ENCODE results near the gene YEATS2. TPM values are rescaled to one million over a fixed set of nuclear protein-coding genes. Genes with fewer than 3 reads are reported as not detected.
"Not testable (repeated sequence)": the region's sequence is repeated elsewhere in the genome, so short reads cannot be mapped to it uniquely, and the experiment has no call there.

The YEATS2 gene
- total RNA-seq, 4 donors from 2014 or later, result 5.7 to 10.8 (median 9.3) TPM

DNA sequence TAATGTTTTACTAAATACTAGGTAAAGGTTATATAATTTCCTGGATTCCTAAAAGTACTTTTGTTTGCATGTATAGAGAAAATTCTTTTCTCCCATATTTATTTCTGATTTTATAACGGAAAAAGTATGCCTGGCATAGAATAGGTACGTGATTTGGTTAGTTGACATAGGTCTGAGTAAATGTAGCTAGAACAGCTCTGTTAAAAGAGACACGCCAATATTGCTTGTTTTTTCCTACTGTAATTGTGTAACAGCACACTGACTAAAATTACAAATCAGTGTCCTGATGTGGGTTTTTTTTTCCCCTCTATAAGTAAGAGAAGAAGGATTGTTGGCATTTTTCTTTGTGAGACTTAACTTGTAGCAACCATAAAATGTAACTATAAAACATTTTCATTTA, 35.5 kb upstream of the YEATS2 start:
- Histone ChIP-seq H3K36me3 (peaks cover 3 to 35% of the 10 kb centered on the region in 2 donors), H3K4me1 (peaks cover 26 to 43% of the 10 kb centered on the region in 2 donors), H3K27ac (peak overlapping the region; percentile 14 to 36 (median 30)), H3K27me3 (no peaks in the 10 kb centered on the region), H3K4me3 (no peak overlapping the region), H3K9me3 (no peaks in the 10 kb centered on the region)
- ATAC-seq (no peak), DNase-seq (no peak)
- intact Hi-C loops (cut with DNase I; ENCODE audit: low total_unique reads) (no loop called here), in situ Hi-C loops (cut with MboI; ENCODE audit: low sequenced_read_pairs in 4 of 4) (no loop called here)
- no peak for TF ChIP-seq POLR2A (IDR thresholded peaks at IDR 0.05)
- TF ChIP-seq, protein P1, sequence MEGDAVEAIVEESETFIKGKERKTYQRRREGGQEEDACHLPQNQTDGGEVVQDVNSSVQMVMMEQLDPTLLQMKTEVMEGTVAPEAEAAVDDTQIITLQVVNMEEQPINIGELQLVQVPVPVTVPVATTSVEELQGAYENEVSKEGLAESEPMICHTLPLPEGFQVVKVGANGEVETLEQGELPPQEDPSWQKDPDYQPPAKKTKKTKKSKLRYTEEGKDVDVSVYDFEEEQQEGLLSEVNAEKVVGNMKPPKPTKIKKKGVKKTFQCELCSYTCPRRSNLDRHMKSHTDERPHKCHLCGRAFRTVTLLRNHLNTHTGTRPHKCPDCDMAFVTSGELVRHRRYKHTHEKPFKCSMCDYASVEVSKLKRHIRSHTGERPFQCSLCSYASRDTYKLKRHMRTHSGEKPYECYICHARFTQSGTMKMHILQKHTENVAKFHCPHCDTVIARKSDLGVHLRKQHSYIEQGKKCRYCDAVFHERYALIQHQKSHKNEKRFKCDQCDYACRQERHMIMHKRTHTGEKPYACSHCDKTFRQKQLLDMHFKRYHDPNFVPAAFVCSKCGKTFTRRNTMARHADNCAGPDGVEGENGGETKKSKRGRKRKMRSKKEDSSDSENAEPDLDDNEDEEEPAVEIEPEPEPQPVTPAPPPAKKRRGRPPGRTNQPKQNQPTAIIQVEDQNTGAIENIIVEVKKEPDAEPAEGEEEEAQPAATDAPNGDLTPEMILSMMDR (IDR thresholded peaks at IDR 0.05 in 4 of 5, conservative IDR thresholded peaks at IDR 0.05 in 1 of 5), result no peak

DNA sequence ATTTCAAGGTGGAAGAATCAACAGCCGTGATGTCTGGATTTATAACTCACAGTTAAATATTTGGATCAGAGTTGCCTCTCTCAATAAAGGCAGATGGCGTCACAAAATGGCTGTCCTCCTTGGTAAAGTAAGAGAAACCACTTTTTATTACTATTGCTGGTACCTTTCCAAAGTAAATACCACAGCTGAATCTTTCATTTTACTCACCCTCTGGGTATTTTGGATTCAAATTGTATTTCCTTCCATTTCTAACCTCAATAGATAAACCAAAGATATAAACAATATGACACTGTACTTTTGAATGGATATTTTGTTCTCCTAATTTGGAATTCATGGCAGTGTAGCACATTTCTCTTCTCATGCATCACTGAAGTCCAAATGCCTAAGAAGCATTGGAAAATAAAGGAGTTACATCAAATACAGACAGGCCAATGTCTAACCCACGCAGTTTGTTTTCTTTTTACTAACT, 32.6 kb upstream of the YEATS2 start:
- TF ChIP-seq POLR2A (IDR thresholded peaks at IDR 0.05), result no peak
- TF ChIP-seq, protein P1 (IDR thresholded peaks at IDR 0.05 in 4 of 5, conservative IDR thresholded peaks at IDR 0.05 in 1 of 5), result no peak
- peaks cover 23 to 30% of the 10 kb centered on the region in 2 donors for H3K4me1 ChIP-seq
- H3K9me3 ChIP-seq, result no peaks in the 10 kb centered on the region
- no peak overlapping the region for H3K27ac ChIP-seq
- H3K4me3 ChIP-seq, result no peak overlapping the region
- in situ Hi-C loops (cut with MboI; ENCODE audit: low sequenced_read_pairs in 4 of 4), result no loop called here
- ATAC-seq (no peak), DNase-seq (no peak)
- intact Hi-C loops (cut with DNase I; ENCODE audit: low total_unique reads), result no loop called here
- H3K36me3 ChIP-seq, result peaks cover 3 to 58% of the 10 kb centered on the region in 2 donors
- H3K27me3 ChIP-seq, result no peaks in the 10 kb centered on the region

- in situ Hi-C loops (cut with MboI; ENCODE audit: low sequenced_read_pairs in 4 of 4), result no loop called here
- DNase-seq, result no peak
Observed at GRCh38 chr3:183680061-183680460, 17.5 kb upstream of the YEATS2 start.

GRCh38 chr3:183687705-183688104, 9.9 kb upstream of the YEATS2 start:
- no peak for TF ChIP-seq POLR2A (IDR thresholded peaks at IDR 0.05)
- TF ChIP-seq, protein P1 (IDR thresholded peaks at IDR 0.05 in 4 of 5, conservative IDR thresholded peaks at IDR 0.05 in 1 of 5), result no peak
- in situ Hi-C loops (cut with MboI; ENCODE audit: low sequenced_read_pairs in 4 of 4) (no loop called here), intact Hi-C loops (cut with DNase I; ENCODE audit: low total_unique reads) (no loop called here)
- Histone ChIP-seq H3K36me3 (peaks cover 0 to 3% of the 10 kb centered on the region in 2 donors), H3K27ac (no peak overlapping the region), H3K9me3 (no peaks in the 10 kb centered on the region), H3K27me3 (no peaks in the 10 kb centered on the region), H3K4me1 (no peaks in the 10 kb centered on the region), H3K4me3 (no peak overlapping the region)
- no peak for ATAC-seq
- DNase-seq, result no peak

More at GRCh38 chr3:183680061-183680460, 17.5 kb upstream of the YEATS2 start:
- intact Hi-C loops (cut with DNase I; ENCODE audit: low total_unique reads), result no loop called here
- Histone ChIP-seq H3K4me1 (no peaks in the 10 kb centered on the region), H3K4me3 (no peak overlapping the region), H3K27me3 (no peaks in the 10 kb centered on the region), H3K9me3 (no peaks in the 10 kb centered on the region), H3K36me3 (peaks cover 2 to 52% of the 10 kb centered on the region in 2 donors), H3K27ac (no peak overlapping the region)
- TF ChIP-seq POLR2A (IDR thresholded peaks at IDR 0.05), result no peak
- TF ChIP-seq, protein P1 (IDR thresholded peaks at IDR 0.05 in 4 of 5, conservative IDR thresholded peaks at IDR 0.05 in 1 of 5), result no peak
- no peak for ATAC-seq

DNA sequence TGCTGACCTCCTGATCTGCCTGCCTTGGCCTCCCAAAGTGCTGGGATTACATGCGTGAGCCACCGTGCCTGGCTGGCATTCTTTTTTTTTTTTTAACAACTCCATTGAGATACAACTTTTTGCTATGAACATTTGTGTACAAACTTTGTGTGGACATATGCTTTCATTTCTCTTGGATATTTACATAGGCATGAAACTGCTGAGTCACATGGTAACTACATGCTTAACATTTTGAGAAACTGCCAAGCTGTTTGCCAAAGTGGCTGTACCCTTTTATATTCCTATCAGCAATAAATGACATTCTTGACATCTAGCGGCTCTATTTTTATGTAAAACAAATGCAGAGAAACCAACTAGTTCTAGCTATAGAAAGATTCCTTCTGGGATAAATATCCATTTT, 8.7 kb upstream of the YEATS2 start:
- no peak overlapping the region for H3K27ac ChIP-seq
- H3K4me3 ChIP-seq, result no peak overlapping the region
- no peak for DNase-seq
- no peaks in the 10 kb centered on the region for H3K4me1 ChIP-seq
- in situ Hi-C loops (cut with MboI; ENCODE audit: low sequenced_read_pairs in 4 of 4), result no loop called here
- no peaks in the 10 kb centered on the region for H3K9me3 ChIP-seq
- intact Hi-C loops (cut with DNase I; ENCODE audit: low total_unique reads), result no loop called here
- no peaks in the 10 kb centered on the region for H3K36me3 ChIP-seq
- ATAC-seq, result no peak
- H3K27me3 ChIP-seq, result no peaks in the 10 kb centered on the region
- TF ChIP-seq, protein P1 (IDR thresholded peaks at IDR 0.05 in 4 of 5, conservative IDR thresholded peaks at IDR 0.05 in 1 of 5), result no peak
- TF ChIP-seq POLR2A (IDR thresholded peaks at IDR 0.05), result no peak

GRCh38 chr3:183689621-183690020, 8.0 kb upstream of the YEATS2 start:
- H3K27me3 ChIP-seq; H3K36me3 ChIP-seq; H3K9me3 ChIP-seq; DNase-seq; intact Hi-C loops (cut with DNase I; ENCODE audit: low total_unique reads); H3K27ac ChIP-seq; in situ Hi-C loops (cut with MboI; ENCODE audit: low sequenced_read_pairs in 4 of 4); H3K4me1 ChIP-seq; ATAC-seq; H3K4me3 ChIP-seq: not testable (repeated sequence)
